B cell (primary cell): ENCODE results near the gene CCPG1. TPM values are rescaled to one million over a fixed set of nuclear protein-coding genes. Genes with fewer than 3 reads are reported as not detected.

ENCODE experiments used
- ATAC-seq: fragments of 200-7000 bp; cut with Tn5 transposase; one replicate; pipeline ENCODE4 v1.10.0; 2021; ENCODE audit warnings: low read depth, mild to moderate bottlenecking, moderate number of reproducible peaks, moderate library complexity
- CTCF ChIA-PET: fragments of 350-600 bp; sonication (Branson Sonifier 250); formaldehyde crosslinking; loops from one replicate; lab custom pipeline; 2021; ENCODE audit warnings: antibody characterized with exemption, inconsistent platforms; lab: Charles Lee
- POLR2A ChIA-PET: fragments of 350-600 bp; sonication (Branson Sonifier 250); formaldehyde crosslinking; loops from one replicate; lab custom pipeline; 2021; ENCODE audit warnings: antibody characterized with exemption; lab: Charles Lee
- DNase-seq: peaks from one replicate; pipeline ENCODE4 v3.0.0; 2013
- H2AFZ ChIP-seq: 2 replicates; pipeline ENCODE4 v1.6.1; 2012; ENCODE audit warnings: mild to moderate bottlenecking, low read depth, low read length; ENCODE audit not compliant: insufficient read depth, poor library complexity, severe bottlenecking
- H3K27ac ChIP-seq, 2 donors: 1 replicate in 1 of 2; 2 replicates in 1 of 2; pipeline ENCODE4 v1.5.1; 2012 to 2013; ENCODE audit warnings: low read length in 2 of 2, mild to moderate bottlenecking in 2 of 2, moderate library complexity in 1 of 2
- H3K27me3 ChIP-seq, 4 experiments: fragments of 200-600 bp in 1 of 4; sonication (generic) in 1 of 4; replicated peaks in 1 of 4; 1 replicate in 2 of 4; 2 replicates in 2 of 4; pipeline versions ENCODE4 v1.6.1 to v1.7.0; 2013 to 2016; ENCODE audit warnings: low read length in 3 of 4, mild to moderate bottlenecking in 2 of 4, mixed read lengths in 1 of 4, moderate library complexity in 1 of 4; ENCODE audit not compliant: insufficient read depth in 4 of 4, control insufficient read depth in 3 of 4; ENCODE audit errors: control extremely low read depth in 1 of 4
- H3K36me3 ChIP-seq, 2 experiments: replicated peaks in 1 of 2; 1 replicate in 1 of 2; 2 replicates in 1 of 2; pipeline versions ENCODE4 v1.6.1 to v1.7.1; 2013; ENCODE audit warnings: low read length in 1 of 2; ENCODE audit not compliant: insufficient read depth in 2 of 2, control insufficient read depth in 1 of 2; ENCODE audit errors: control extremely low read depth in 1 of 2, extremely low read depth in 1 of 2
- H3K4me1 ChIP-seq, 2 donors: fragments of 200-600 bp in 1 of 2; sonication (generic) in 1 of 2; 1 replicate in 1 of 2; 2 replicates in 1 of 2; pipeline versions ENCODE4 v1.5.1 to v1.6.1; 2013 to 2017; ENCODE audit warnings: low read length in 2 of 2; ENCODE audit not compliant: control insufficient read depth in 2 of 2, insufficient read depth in 2 of 2
- H3K4me2 ChIP-seq: replicated peaks from 2 replicates; pipeline ENCODE3; 2012; ENCODE audit warnings: mild to moderate bottlenecking, low read depth, low read length; ENCODE audit not compliant: poor library complexity, severe bottlenecking
- H3K4me3 ChIP-seq, 5 experiments: fragments of 200-600 bp in 1 of 5; sonication (generic) in 1 of 5; 1 replicate in 3 of 5; 2 replicates in 2 of 5; pipeline versions ENCODE4 v1.5.1 to v1.7.0; 2011 to 2016; ENCODE audit warnings: low read length in 4 of 5, mild to moderate bottlenecking in 4 of 5, low read depth in 2 of 5, control low read depth in 1 of 5, moderate library complexity in 1 of 5; ENCODE audit not compliant: insufficient read depth in 1 of 5; ENCODE audit errors: control extremely low read depth in 1 of 5, extremely low read depth in 1 of 5
- H3K79me2 ChIP-seq: fragments of 200-600 bp; sonication (generic); one replicate; pipeline ENCODE4 v1.6.0; 2016; ENCODE audit warnings: low read length; ENCODE audit not compliant: control insufficient read depth, insufficient read depth
- H3K9ac ChIP-seq: fragments of 200-600 bp; sonication (generic); 2 replicates; pipeline ENCODE4 v1.6.1; 2017; ENCODE audit warnings: mild to moderate bottlenecking, low read length, moderate library complexity
- H3K9me3 ChIP-seq, 3 donors: one replicate each; pipeline versions ENCODE4 v1.6.1 to v1.7.1; 2013; ENCODE audit warnings: low read length in 2 of 3; ENCODE audit not compliant: control insufficient read depth in 2 of 3, insufficient read depth in 1 of 3; ENCODE audit errors: control extremely low read depth in 1 of 3
- H4K20me1 ChIP-seq: 2 replicates; pipeline ENCODE4 v1.6.0; 2012; ENCODE audit warnings: mild to moderate bottlenecking, low read length; ENCODE audit not compliant: insufficient read depth, control insufficient read depth, poor library complexity, severe bottlenecking
- H3K27ac Mint-ChIP-seq: one replicate; pipeline ENCODE4 v1.8.0; 2021; ENCODE audit warnings: mixed read lengths
- H3K27me3 Mint-ChIP-seq: one replicate; pipeline ENCODE4 v1.8.0; 2021; ENCODE audit warnings: mixed read lengths
- H3K4me1 Mint-ChIP-seq: one replicate; pipeline ENCODE4 v1.8.0; 2021; ENCODE audit warnings: mixed read lengths
- H3K4me3 Mint-ChIP-seq: one replicate; pipeline ENCODE4 v1.8.0; 2021; ENCODE audit warnings: mixed read lengths
- H3K9me3 Mint-ChIP-seq: one replicate; pipeline ENCODE4 v1.8.0; 2022; ENCODE audit warnings: mixed read lengths; ENCODE audit not compliant: insufficient read depth
- CTCF ChIP-seq: fragments of 200-600 bp; IDR thresholded peaks from one replicate; pipeline ENCODE4 v1.8.0; 2022; ENCODE audit warnings: antibody characterized with exemption, mild to moderate bottlenecking
- EZH2 ChIP-seq: IDR thresholded peaks from 2 replicates; pipeline ENCODE4 v1.6.1; 2012; ENCODE audit warnings: borderline replicate concordance, low read depth, mild to moderate bottlenecking, moderate library complexity, low read length; ENCODE audit not compliant: insufficient read depth, poor library complexity, severe bottlenecking
- WGBS: methylation state at CpG from one replicate; pipeline ENCODE4 v1.1.5; 2013; ENCODE audit warnings: missing lambda C conversion rate; ENCODE audit not compliant: insufficient coverage; 5-methylcytosine and 5-hydroxymethylcytosine counted together
- intact Hi-C: fragments of 100-400 bp; cut with micrococcal nuclease; formaldehyde crosslinking; loops from one replicate; pipeline ENCODE4 v1.10.0; 2022
- polyA plus RNA-seq: library from polyadenylated mRNA; depleted of rRNA; stranded (reverse); fragments of >200 nt; gene quantifications from 2 replicates; pipeline ENCODE4 v1.2.3, GENCODE V29; 2012
- total RNA-seq, 2 donors: library from RNA; stranded (reverse); fragments of 120-200 nt in 1 of 2; gene quantifications; 1 replicate in 1 of 2; 2 replicates in 1 of 2; pipeline versions ENCODE4 v1.2.3 to v1.2.4, GENCODE V29; 2013 to 2022

CCPG1 gene
- total and polyA plus RNA-seq, 2 donors (not counting 1 experiment from before 2014, with no cell fraction given), result 3.5 to 32.1 TPM

- intact Hi-C loops, result no loop called here
- Histone ChIP-seq H4K20me1 (no peaks in the 10 kb centered on the region), H3K9me3 (no peaks in the 10 kb centered on the region), H3K4me3 (no peak overlapping the region), H2AFZ (no peak overlapping the region), H3K27me3 (no peaks in the 10 kb centered on the region), H3K36me3 (peaks cover 4 to 37% of the 10 kb centered on the region in 2 experiments), H3K9ac (no peak overlapping the region), H3K79me2 (no peaks in the 10 kb centered on the region), H3K4me1 (no peaks in the 10 kb centered on the region), H3K4me2 (no peak overlapping the region), H3K27ac (no peak overlapping the region)
- TF ChIP-seq CTCF (no peak), EZH2 (no peak)
- POLR2A ChIA-PET, result no interaction called here
- no peak overlapping the region for H3K4me3 Mint-ChIP-seq
- H3K9me3 Mint-ChIP-seq, result peaks cover 2% of the 10 kb centered on the region
- CTCF ChIA-PET, result interaction anchor here (0.6 to 1.1 kb wide), 2 partner anchors 9 to 88 kb away, joined by 3 to 4 read pairs; no protein-coding TSS in a partner anchor
- no peak overlapping the region for H3K27ac Mint-ChIP-seq
- no CpG with 5 or more reads among the region's 5 CpGs for WGBS
- no peak for ATAC-seq
- H3K27me3 Mint-ChIP-seq, result no peaks in the 10 kb centered on the region
- H3K4me1 Mint-ChIP-seq, result no peaks in the 10 kb centered on the region
- no peak for DNase-seq
These were observed 29.1 kb downstream of the CCPG1 start for GRCh38 chr15:55379095-55379494.

- H3K4me2 ChIP-seq, result peak overlapping the region; percentile 14
- CTCF ChIA-PET, result interaction anchor here (1.2 kb wide), 1 partner anchor 58 kb away, joined by 3 read pairs; no protein-coding TSS in a partner anchor
These were observed 35.3 kb downstream of the CCPG1 start for GRCh38 chr15:55372701-55373440.

More at GRCh38 chr15:55372701-55373440, 35.3 kb downstream of the CCPG1 start:
- POLR2A ChIA-PET, result no interaction called here
- H3K79me2 ChIP-seq, result no peaks in the 10 kb centered on the region
- no CpG with 5 or more reads among the region's 3 CpGs for WGBS
- H2AFZ ChIP-seq, result no peak overlapping the region
- H3K9me3 ChIP-seq, result no peaks in the 10 kb centered on the region
- H3K27me3 ChIP-seq, result no peaks in the 10 kb centered on the region
- H3K36me3 ChIP-seq, result peaks cover 4 to 43% of the 10 kb centered on the region in 2 experiments
- H4K20me1 ChIP-seq, result no peaks in the 10 kb centered on the region
- no peak overlapping the region for H3K9ac ChIP-seq
- peaks cover 3 to 8% of the 10 kb centered on the region in 2 donors for H3K4me1 ChIP-seq
- intact Hi-C loops, result loop anchor here (5.0 kb wide), 1 partner anchor 34 kb away; the partner anchor contains the start of genes CCPG1 and PIERCE2
- Mint-ChIP-seq H3K27me3 (no peaks in the 10 kb centered on the region), H3K9me3 (no peaks in the 10 kb centered on the region), H3K4me1 (peaks cover 10% of the 10 kb centered on the region), H3K27ac (peak overlapping the region; percentile 64), H3K4me3 (no peak overlapping the region)
- ATAC-seq (no peak), DNase-seq (no peak)
- no peak overlapping the region for H3K4me3 ChIP-seq
- peak overlapping the region in 1 of 2 donors; percentile 48 for H3K27ac ChIP-seq
- TF ChIP-seq CTCF (no peak), EZH2 (no peak)
